Effector memory CD8-positive, alpha-beta T cell (primary cell): ENCODE results near the gene CCDC97.
"Not testable (repeated sequence)": the region's sequence is repeated elsewhere in the genome, so short reads cannot be mapped to it uniquely, and the experiment has no call there.

Experiments
- ATAC-seq: fragments of 150-1000 bp; cut with Tn5 transposase; replicated peaks from 2 replicates; pipeline ENCODE4 v1.10.0; 2021; ENCODE audit warnings: mild to moderate bottlenecking, moderate library complexity
- DNase-seq, 3 experiments: peaks; one replicate each; pipeline ENCODE4 v3.0.0; 2021
- H3K27ac Mint-ChIP-seq, 2 donors: one replicate each; pipeline ENCODE4 v1.8.0; 2022; ENCODE audit warnings: mild to moderate bottlenecking in 2 of 2, mixed read lengths in 2 of 2, moderate library complexity in 2 of 2
- H3K27me3 Mint-ChIP-seq, 2 donors: one replicate each; pipeline ENCODE4 v1.8.0; 2022; ENCODE audit warnings: mixed read lengths in 2 of 2
- H3K36me3 Mint-ChIP-seq: one replicate; pipeline ENCODE4 v1.8.0; 2022; ENCODE audit warnings: mild to moderate bottlenecking, moderate library complexity, mixed read lengths; ENCODE audit not compliant: insufficient read depth
- H3K4me1 Mint-ChIP-seq, 2 donors: one replicate each; pipeline ENCODE4 v1.8.0; 2022; ENCODE audit warnings: low read depth in 2 of 2, mixed read lengths in 2 of 2
- H3K4me3 Mint-ChIP-seq, 2 donors: one replicate each; pipeline ENCODE4 v1.8.0; 2022; ENCODE audit warnings: mild to moderate bottlenecking in 2 of 2, mixed read lengths in 2 of 2, moderate library complexity in 2 of 2
- H3K9me3 Mint-ChIP-seq, 2 donors: one replicate each; pipeline ENCODE4 v1.8.0; 2022; ENCODE audit warnings: mixed read lengths in 2 of 2

CCDC97 gene

GRCh38 chr19:41278478-41278877, 31.5 kb upstream of the CCDC97 start:
- no peak for ATAC-seq
- Mint-ChIP-seq H3K27me3 (no peaks in the 10 kb centered on the region), H3K27ac (peak overlapping the region in 1 of 2 donors; percentile 94), H3K4me3 (no peak overlapping the region), H3K9me3 (no peaks in the 10 kb centered on the region), H3K4me1 (peaks cover 6 to 9% of the 10 kb centered on the region in 2 donors), H3K36me3 (peaks cover 99% of the 10 kb centered on the region)
- DNase-seq: no peak

GRCh38 chr19:41288673-41289530, 21.1 kb upstream of the CCDC97 start:
- ATAC-seq (peak; percentile 59), DNase-seq (no peak)
- no peak overlapping the region for H3K4me3 Mint-ChIP-seq
- H3K27ac Mint-ChIP-seq: peak overlapping the region in 1 of 2 donors; percentile 72
- peaks cover 0 to 8% of the 10 kb centered on the region in 2 donors for H3K4me1 Mint-ChIP-seq
- peaks cover 97% of the 10 kb centered on the region for H3K36me3 Mint-ChIP-seq
- no peaks in the 10 kb centered on the region for H3K27me3 Mint-ChIP-seq
- no peaks in the 10 kb centered on the region for H3K9me3 Mint-ChIP-seq

GRCh38 chr19:41289814-41290213, 20.2 kb upstream of the CCDC97 start:
- peaks cover 97% of the 10 kb centered on the region for H3K36me3 Mint-ChIP-seq
- not testable (repeated sequence) for H3K4me1 Mint-ChIP-seq, ATAC-seq, DNase-seq, H3K27ac Mint-ChIP-seq, H3K9me3 Mint-ChIP-seq, H3K27me3 Mint-ChIP-seq, H3K4me3 Mint-ChIP-seq

- peak overlapping the region in 1 of 2 donors; percentile 28 for H3K4me3 Mint-ChIP-seq
Measured at GRCh38 chr19:41294393-41294792, 15.6 kb upstream of the CCDC97 start.

GRCh38 chr19:41295499-41295898, 14.5 kb upstream of the CCDC97 start:
- Mint-ChIP-seq H3K27me3 (no peaks in the 10 kb centered on the region), H3K27ac (peak overlapping the region; percentile 94 to 97), H3K4me1 (peaks cover 43 to 57% of the 10 kb centered on the region in 2 donors), H3K9me3 (no peaks in the 10 kb centered on the region), H3K4me3 (peak overlapping the region in 1 of 2 donors; percentile 29), H3K36me3 (peaks cover 99% of the 10 kb centered on the region)
- ATAC-seq (no peak), DNase-seq (no peak)

More at GRCh38 chr19:41294393-41294792, 15.6 kb upstream of the CCDC97 start:
- no peak for DNase-seq
- Mint-ChIP-seq H3K4me1 (peaks cover 33 to 46% of the 10 kb centered on the region in 2 donors), H3K27me3 (no peaks in the 10 kb centered on the region), H3K9me3 (no peaks in the 10 kb centered on the region), H3K36me3 (peaks cover 99% of the 10 kb centered on the region), H3K27ac (peak overlapping the region; percentile 94 to 97)
- ATAC-seq: no peak

- peak overlapping the region; percentile 29 to 63 for H3K4me3 Mint-ChIP-seq
- no peaks in the 10 kb centered on the region for H3K9me3 Mint-ChIP-seq
- H3K36me3 Mint-ChIP-seq: peaks cover 98% of the 10 kb centered on the region
- ATAC-seq (no peak), DNase-seq (no peak)
- H3K27me3 Mint-ChIP-seq: no peaks in the 10 kb centered on the region
- peak overlapping the region; percentile 94 to 97 for H3K27ac Mint-ChIP-seq
- peaks cover 48 to 65% of the 10 kb centered on the region in 2 donors for H3K4me1 Mint-ChIP-seq
Measured at GRCh38 chr19:41296433-41296871, 13.5 kb upstream of the CCDC97 start.

- peak; percentile 47 for ATAC-seq
- no peaks in the 10 kb centered on the region for H3K27me3 Mint-ChIP-seq
- DNase-seq: no peak
- peaks cover 98% of the 10 kb centered on the region for H3K36me3 Mint-ChIP-seq
- peak overlapping the region; percentile 94 to 97 for H3K27ac Mint-ChIP-seq
- peaks cover 58 to 75% of the 10 kb centered on the region in 2 donors for H3K4me1 Mint-ChIP-seq
- peak overlapping the region; percentile 63 for H3K4me3 Mint-ChIP-seq
- no peaks in the 10 kb centered on the region for H3K9me3 Mint-ChIP-seq
Measured at GRCh38 chr19:41297628-41298347, 12.2 kb upstream of the CCDC97 start.

- DNase-seq: peak in 2 of 3 experiments; percentile 62 to 64
- Mint-ChIP-seq H3K36me3 (peaks cover 98% of the 10 kb centered on the region), H3K9me3 (no peaks in the 10 kb centered on the region)
Measured at GRCh38 chr19:41298348-41298964, 11.5 kb upstream of the CCDC97 start.

GRCh38 chr19:41299046-41299754, 10.8 kb upstream of the CCDC97 start:
- no peaks in the 10 kb centered on the region for H3K27me3 Mint-ChIP-seq
- peaks cover 72 to 88% of the 10 kb centered on the region in 2 donors for H3K4me1 Mint-ChIP-seq
- peaks cover 98% of the 10 kb centered on the region for H3K36me3 Mint-ChIP-seq
- no peaks in the 10 kb centered on the region for H3K9me3 Mint-ChIP-seq
- peak overlapping the region; percentile 94 to 97 for H3K27ac Mint-ChIP-seq
- ATAC-seq (no peak), DNase-seq (no peak)
- H3K4me3 Mint-ChIP-seq: peak overlapping the region; percentile 30 to 63

More at GRCh38 chr19:41298348-41298964, 11.5 kb upstream of the CCDC97 start:
- peaks cover 64 to 81% of the 10 kb centered on the region in 2 donors for H3K4me1 Mint-ChIP-seq
- H3K27ac Mint-ChIP-seq: peak overlapping the region; percentile 94 to 97
- peak overlapping the region; percentile 63 for H3K4me3 Mint-ChIP-seq
- peak; percentile 49 for ATAC-seq
- H3K27me3 Mint-ChIP-seq: no peaks in the 10 kb centered on the region

- Mint-ChIP-seq H3K4me3 (peak overlapping the region; percentile 30 to 46), H3K27ac (peak overlapping the region; percentile 94 to 97), H3K9me3 (no peaks in the 10 kb centered on the region), H3K4me1 (peaks cover 77 to 92% of the 10 kb centered on the region in 2 donors), H3K27me3 (no peaks in the 10 kb centered on the region), H3K36me3 (peaks cover 98% of the 10 kb centered on the region)
- ATAC-seq: no peak
- peak; percentile 45 to 52 (median 47) for DNase-seq
Measured at GRCh38 chr19:41299755-41300089, 10.2 kb upstream of the CCDC97 start.

- peak overlapping the region; percentile 94 to 97 for H3K27ac Mint-ChIP-seq
- no peaks in the 10 kb centered on the region for H3K27me3 Mint-ChIP-seq
- peaks cover 83% of the 10 kb centered on the region in 2 donors for H3K4me1 Mint-ChIP-seq
- H3K9me3 Mint-ChIP-seq: no peaks in the 10 kb centered on the region
- H3K4me3 Mint-ChIP-seq: no peak overlapping the region
- peaks cover 98% of the 10 kb centered on the region for H3K36me3 Mint-ChIP-seq
- DNase-seq (no peak), ATAC-seq (no peak)
Measured at GRCh38 chr19:41300555-41300954, 9.4 kb upstream of the CCDC97 start.

- Mint-ChIP-seq H3K4me1 (peaks cover 81 to 84% of the 10 kb centered on the region in 2 donors), H3K27ac (peak overlapping the region; percentile 97 to 98), H3K36me3 (peaks cover 98% of the 10 kb centered on the region), H3K9me3 (no peaks in the 10 kb centered on the region), H3K4me3 (peak overlapping the region; percentile 63 to 83), H3K27me3 (no peaks in the 10 kb centered on the region)
- peak; percentile 84 to 87 (median 87) for DNase-seq
- ATAC-seq: peak; percentile 69
Measured at GRCh38 chr19:41302624-41303351, 7.2 kb upstream of the CCDC97 start.
